Stomach smooth muscle (tissue), 2 donors: ENCODE measurements around the gene NCBP1.
A peak's percentile ranks its signal among the peaks of the same experiment; 100 is the strongest.
"Not testable (repeated sequence)": the region's sequence is repeated elsewhere in the genome, so short reads cannot be mapped to it uniquely, and the experiment has no call there.

Experiments used
- H3K27ac ChIP-seq: one replicate; pipeline ENCODE4 v1.7.0; 2013; ENCODE audit warnings: mild to moderate bottlenecking, low read length, inconsistent platforms
- H3K27me3 ChIP-seq, 2 donors: one replicate each; pipeline ENCODE4 v1.7.0; 2013; ENCODE audit warnings: low read length in 2 of 2; ENCODE audit not compliant: insufficient read depth in 2 of 2, control insufficient read depth in 1 of 2
- H3K36me3 ChIP-seq, 2 donors: one replicate each; pipeline ENCODE4 v1.7.0; 2013; ENCODE audit warnings: low read length in 2 of 2; ENCODE audit not compliant: control insufficient read depth in 2 of 2, insufficient read depth in 2 of 2
- H3K4me1 ChIP-seq: one replicate; pipeline ENCODE4 v1.7.0; 2013; ENCODE audit warnings: low read length; ENCODE audit not compliant: control insufficient read depth, insufficient read depth
- H3K4me3 ChIP-seq, 2 donors: one replicate each; pipeline ENCODE4 v1.7.0; 2013; ENCODE audit warnings: low read length in 2 of 2
- H3K9ac ChIP-seq, 2 donors: one replicate each; pipeline ENCODE4 v1.7.0; 2013; ENCODE audit warnings: low read length in 2 of 2, mild to moderate bottlenecking in 1 of 2
- H3K9me3 ChIP-seq, 2 donors: one replicate each; pipeline ENCODE4 v1.7.0; 2013; ENCODE audit warnings: low read length in 2 of 2; ENCODE audit not compliant: control insufficient read depth in 2 of 2
- donor health status: healthy.
- donor health status: Pancreatic carcinoma.

NCBP1 gene

GRCh38 chr9:97632985-97633858, at the start of gene NCBP1, which contains the start of gene TSTD2:
NCBP1 (plus strand) TSS chr9:97633821; CDS start chr9:97633882, 61 bp downstream.
TSTD2 (minus strand) TSS chr9:97633368; CDS start chr9:97627562, 5,806 bp downstream.
- peaks cover 32% of the 10 kb centered on the region for H3K4me1 ChIP-seq
- peak within 1 kb of the TSS; percentile 96 to 100 for H3K9ac ChIP-seq
- H3K9me3 ChIP-seq: no peaks in the 10 kb centered on the region
- H3K36me3 ChIP-seq: no peaks in the 10 kb centered on the region
- H3K27me3 ChIP-seq: no peaks in the 10 kb centered on the region
- H3K27ac ChIP-seq: peak within 1 kb of the TSS; percentile 100
- peak within 1 kb of the TSS; percentile 89 to 97 for H3K4me3 ChIP-seq

GRCh38 chr9:97584778-97585177, 48.8 kb upstream of the NCBP1 start:
- not testable (repeated sequence) for H3K36me3 ChIP-seq, H3K4me3 ChIP-seq, H3K9ac ChIP-seq, H3K27me3 ChIP-seq, H3K4me1 ChIP-seq, H3K27ac ChIP-seq, H3K9me3 ChIP-seq

GRCh38 chr9:97586909-97587308, 46.7 kb upstream of the NCBP1 start:
- H3K36me3 ChIP-seq, H3K9me3 ChIP-seq, H3K27ac ChIP-seq, H3K27me3 ChIP-seq, H3K9ac ChIP-seq, H3K4me3 ChIP-seq, H3K4me1 ChIP-seq: not testable (repeated sequence)

- no peak overlapping the region for H3K4me3 ChIP-seq
- no peak overlapping the region for H3K9ac ChIP-seq
- H3K4me1 ChIP-seq: peaks cover 28% of the 10 kb centered on the region
- H3K9me3 ChIP-seq: no peaks in the 10 kb centered on the region
- peaks cover 16 to 17% of the 10 kb centered on the region in 2 donors for H3K36me3 ChIP-seq
- H3K27ac ChIP-seq: no peak overlapping the region
- no peaks in the 10 kb centered on the region for H3K27me3 ChIP-seq
Measured at GRCh38 chr9:97591535-97591934, 42.1 kb upstream of the NCBP1 start.

- Histone ChIP-seq H3K9me3 (no peaks in the 10 kb centered on the region), H3K4me3 (no peak overlapping the region), H3K9ac (no peak overlapping the region), H3K27ac (no peak overlapping the region), H3K27me3 (no peaks in the 10 kb centered on the region), H3K36me3 (peaks cover 14 to 17% of the 10 kb centered on the region in 2 donors), H3K4me1 (peaks cover 33% of the 10 kb centered on the region)
Measured at GRCh38 chr9:97592126-97592525, 41.5 kb upstream of the NCBP1 start.

- no peaks in the 10 kb centered on the region for H3K9me3 ChIP-seq
- peaks cover 16 to 19% of the 10 kb centered on the region in 2 donors for H3K36me3 ChIP-seq
- H3K9ac ChIP-seq: peak overlapping the region in 1 of 2 donors; percentile 58
- H3K27ac ChIP-seq: peak overlapping the region; percentile 80
- no peak overlapping the region for H3K4me3 ChIP-seq
- no peaks in the 10 kb centered on the region for H3K27me3 ChIP-seq
- H3K4me1 ChIP-seq: peaks cover 46% of the 10 kb centered on the region
Measured at GRCh38 chr9:97593960-97594359, 39.7 kb upstream of the NCBP1 start.

GRCh38 chr9:97594381-97594921, 39.2 kb upstream of the NCBP1 start:
- Histone ChIP-seq H3K4me3 (peak overlapping the region in 1 of 2 donors; percentile 22), H3K4me1 (peaks cover 46% of the 10 kb centered on the region), H3K27me3 (no peaks in the 10 kb centered on the region), H3K9me3 (no peaks in the 10 kb centered on the region), H3K36me3 (peaks cover 19 to 23% of the 10 kb centered on the region in 2 donors), H3K9ac (peak overlapping the region in 1 of 2 donors; percentile 36), H3K27ac (peak overlapping the region; percentile 80)

GRCh38 chr9:97596906-97597305, 36.7 kb upstream of the NCBP1 start:
- H3K36me3 ChIP-seq: peaks cover 34 to 39% of the 10 kb centered on the region in 2 donors
- no peaks in the 10 kb centered on the region for H3K9me3 ChIP-seq
- H3K27me3 ChIP-seq: no peaks in the 10 kb centered on the region
- peak overlapping the region; percentile 55 for H3K27ac ChIP-seq
- no peak overlapping the region for H3K9ac ChIP-seq
- H3K4me3 ChIP-seq: peak overlapping the region in 1 of 2 donors; percentile 8
- peaks cover 46% of the 10 kb centered on the region for H3K4me1 ChIP-seq

- Histone ChIP-seq H3K9ac (no peak overlapping the region), H3K36me3 (peaks cover 33 to 36% of the 10 kb centered on the region in 2 donors), H3K4me3 (peak overlapping the region in 1 of 2 donors; percentile 35), H3K4me1 (peaks cover 39% of the 10 kb centered on the region), H3K27me3 (no peaks in the 10 kb centered on the region), H3K9me3 (no peaks in the 10 kb centered on the region), H3K27ac (no peak overlapping the region)
Measured at GRCh38 chr9:97598461-97599288, 34.9 kb upstream of the NCBP1 start.

GRCh38 chr9:97599314-97599846, 34.2 kb upstream of the NCBP1 start:
- no peaks in the 10 kb centered on the region for H3K27me3 ChIP-seq
- no peak overlapping the region for H3K27ac ChIP-seq
- no peak overlapping the region for H3K9ac ChIP-seq
- H3K36me3 ChIP-seq: peaks cover 36 to 42% of the 10 kb centered on the region in 2 donors
- H3K4me3 ChIP-seq: no peak overlapping the region
- H3K9me3 ChIP-seq: no peaks in the 10 kb centered on the region
- H3K4me1 ChIP-seq: peaks cover 32% of the 10 kb centered on the region
